ENCODE results near the gene BOK. TPM values are rescaled to one million over a fixed set of nuclear protein-coding genes. Genes with fewer than 3 reads are reported as not detected.

Gene BOK
- total RNA-seq, 1 experiment from 2014 or later, result 18.6 TPM

- Mint-ChIP-seq H3K27ac (ENCODE audit: unreplicated experiment) (no peak overlapping the region), H3K36me3 (ENCODE audit: insufficient read depth, unreplicated experiment) (peaks cover 11% of the 10 kb centered on the region), H3K27me3 (ENCODE audit: insufficient read depth, unreplicated experiment) (no peaks in the 10 kb centered on the region), H3K4me1 (ENCODE audit: low read depth, unreplicated experiment) (no peaks in the 10 kb centered on the region), H3K9me3 (ENCODE audit: unreplicated experiment) (peaks cover 12% of the 10 kb centered on the region), H3K4me3 (ENCODE audit: unreplicated experiment) (no peak overlapping the region)
- DNase-seq, result no peak
- TF ChIP-seq CTCF (IDR thresholded peaks at IDR 0.05; ENCODE audit: insufficient read depth in 1 of 2, low read depth in 1 of 2, low read length in 1 of 2, severe bottlenecking in 1 of 2, unreplicated experiment in 1 of 2), result no peak
- no TSS peak for BruUV-seq (replicated peaks)
- Histone ChIP-seq H3K4me1 (no peaks in the 10 kb centered on the region), H3K36me3 (ENCODE audit: control insufficient read depth, insufficient read depth, low read length) (no peaks in the 10 kb centered on the region), H3K27me3 (replicated peaks; ENCODE audit: control insufficient read depth, insufficient read depth, low read length) (no peaks in the 10 kb centered on the region), H3K4me3 (ENCODE audit: low read depth, low read length) (no peak overlapping the region), H3K9me3 (no peaks in the 10 kb centered on the region)
- ChIA-PET CTCF (no interaction called here), POLR2A (no interaction called here)
- intact Hi-C loops (cut with micrococcal nuclease; ENCODE audit: unreplicated experiment), result no loop called here
Observed at GRCh38 chr2:241514553-241514952, 44.0 kb upstream of the BOK start.

- Mint-ChIP-seq H3K9me3 (ENCODE audit: unreplicated experiment) (peaks cover 12% of the 10 kb centered on the region), H3K27ac (ENCODE audit: unreplicated experiment) (no peak overlapping the region), H3K27me3 (ENCODE audit: insufficient read depth, unreplicated experiment) (no peaks in the 10 kb centered on the region), H3K4me1 (ENCODE audit: low read depth, unreplicated experiment) (no peaks in the 10 kb centered on the region), H3K36me3 (ENCODE audit: insufficient read depth, unreplicated experiment) (peaks cover 11% of the 10 kb centered on the region), H3K4me3 (ENCODE audit: unreplicated experiment) (no peak overlapping the region)
- ChIA-PET CTCF (no interaction called here), POLR2A (no interaction called here)
- no peaks in the 10 kb centered on the region for H3K36me3 ChIP-seq (ENCODE audit: control insufficient read depth, insufficient read depth, low read length)
- no peaks in the 10 kb centered on the region for H3K9me3 ChIP-seq
- no peak for TF ChIP-seq CTCF (IDR thresholded peaks at IDR 0.05; ENCODE audit: insufficient read depth in 1 of 2, low read depth in 1 of 2, low read length in 1 of 2, severe bottlenecking in 1 of 2, unreplicated experiment in 1 of 2)
- intact Hi-C loops (cut with micrococcal nuclease; ENCODE audit: unreplicated experiment), result no loop called here
- no peaks in the 10 kb centered on the region for H3K4me1 ChIP-seq
- H3K27me3 ChIP-seq (replicated peaks; ENCODE audit: control insufficient read depth, insufficient read depth, low read length), result no peaks in the 10 kb centered on the region
- no peak overlapping the region for H3K4me3 ChIP-seq (ENCODE audit: low read depth, low read length)
- no TSS peak for BruUV-seq (replicated peaks)
- DNase-seq, result no peak
Observed at GRCh38 chr2:241514986-241515737, 43.4 kb upstream of the BOK start.

- no TSS peak for BruUV-seq (replicated peaks)
- peaks cover 4% of the 10 kb centered on the region for H3K36me3 Mint-ChIP-seq (ENCODE audit: insufficient read depth, unreplicated experiment)
- DNase-seq, result no peak
- H3K36me3 ChIP-seq (ENCODE audit: control insufficient read depth, insufficient read depth, low read length), result no peaks in the 10 kb centered on the region
- H3K27me3 ChIP-seq (replicated peaks; ENCODE audit: control insufficient read depth, insufficient read depth, low read length), result no peaks in the 10 kb centered on the region
- H3K4me3 Mint-ChIP-seq (ENCODE audit: unreplicated experiment), result no peak overlapping the region
- H3K4me3 ChIP-seq (ENCODE audit: low read depth, low read length), result no peak overlapping the region
- TF ChIP-seq CTCF (IDR thresholded peaks at IDR 0.05; ENCODE audit: insufficient read depth in 1 of 2, low read depth in 1 of 2, low read length in 1 of 2, severe bottlenecking in 1 of 2, unreplicated experiment in 1 of 2), result no peak
- ChIA-PET CTCF (no interaction called here), POLR2A (no interaction called here)
- no peaks in the 10 kb centered on the region for H3K9me3 ChIP-seq
- H3K4me1 ChIP-seq, result no peaks in the 10 kb centered on the region
- no peaks in the 10 kb centered on the region for H3K4me1 Mint-ChIP-seq (ENCODE audit: low read depth, unreplicated experiment)
- no peaks in the 10 kb centered on the region for H3K27me3 Mint-ChIP-seq (ENCODE audit: insufficient read depth, unreplicated experiment)
- intact Hi-C loops (cut with micrococcal nuclease; ENCODE audit: unreplicated experiment), result no loop called here
- H3K9me3 Mint-ChIP-seq (ENCODE audit: unreplicated experiment), result peaks cover 12% of the 10 kb centered on the region
- H3K27ac Mint-ChIP-seq (ENCODE audit: unreplicated experiment), result no peak overlapping the region
Observed at GRCh38 chr2:241516520-241516965, 42.0 kb upstream of the BOK start.
